ENCODE results near the gene SMG6.

SMG6 gene

GRCh38 chr17:2178798-2179501 lies 124.6 kb downstream of the SMG6 start:
- no peak for DNase-seq (ENCODE audit: low read depth)

GRCh38 chr17:2177235-2177811 lies 126.3 kb downstream of the SMG6 start:
- no peak for DNase-seq (ENCODE audit: low read depth)

GRCh38 chr17:2176499-2177169 lies 127.0 kb downstream of the SMG6 start:
- no peak for DNase-seq (ENCODE audit: low read depth)

GRCh38 chr17:2175294-2175628 lies 128.3 kb downstream of the SMG6 start:
- DNase-seq (ENCODE audit: low read depth), result no peak

GRCh38 chr17:2174468-2175293 lies 128.9 kb downstream of the SMG6 start:
- DNase-seq (ENCODE audit: low read depth), result peak; percentile 100

- DNase-seq (ENCODE audit: low read depth), result peak; percentile 75
These were observed 129.6 kb downstream of the SMG6 start for GRCh38 chr17:2174014-2174413.

- peak; percentile 72 for DNase-seq (ENCODE audit: low read depth)
These were observed 130.6 kb downstream of the SMG6 start for GRCh38 chr17:2172999-2173398.

GRCh38 chr17:2172077-2172851 lies 131.3 kb downstream of the SMG6 start:
- DNase-seq (ENCODE audit: low read depth), result peak; percentile 98

GRCh38 chr17:2171702-2172076 lies 131.9 kb downstream of the SMG6 start:
- no peak for DNase-seq (ENCODE audit: low read depth)

- DNase-seq (ENCODE audit: low read depth), result no peak
These were observed 133.6 kb downstream of the SMG6 start for GRCh38 chr17:2170023-2170422.

- DNase-seq (ENCODE audit: low read depth), result peak; percentile 52
These were observed 137.9 kb downstream of the SMG6 start for GRCh38 chr17:2165723-2166122.

- DNase-seq (ENCODE audit: low read depth), result no peak
These were observed 145.2 kb downstream of the SMG6 start for GRCh38 chr17:2158396-2158780.

- DNase-seq (ENCODE audit: low read depth), result peak; percentile 98
These were observed 145.8 kb downstream of the SMG6 start for GRCh38 chr17:2157675-2158395.

- peak; percentile 83 for DNase-seq (ENCODE audit: low read depth)
These were observed 146.5 kb downstream of the SMG6 start for GRCh38 chr17:2157081-2157480.

GRCh38 chr17:2156666-2157065 lies 146.9 kb downstream of the SMG6 start:
- DNase-seq (ENCODE audit: low read depth), result no peak

- DNase-seq (ENCODE audit: low read depth), result no peak
These were observed 148.0 kb downstream of the SMG6 start for GRCh38 chr17:2155573-2155972.

GRCh38 chr17:2151358-2152033 lies 152.1 kb downstream of the SMG6 start:
- no peak for DNase-seq (ENCODE audit: low read depth)

GRCh38 chr17:2150806-2151205 lies 152.8 kb downstream of the SMG6 start:
- DNase-seq (ENCODE audit: low read depth), result no peak

- no peak for DNase-seq (ENCODE audit: low read depth)
These were observed 153.7 kb downstream of the SMG6 start for GRCh38 chr17:2149934-2150333.

- no peak for DNase-seq (ENCODE audit: low read depth)
These were observed 157.3 kb downstream of the SMG6 start for GRCh38 chr17:2146132-2146871.
